Occipital lobe (tissue), 2 donors: ENCODE data around the gene PHOX2A. TPM values are rescaled to one million over a fixed set of nuclear protein-coding genes. Genes with fewer than 3 reads are reported as not detected.
"Not testable (repeated sequence)": the region's sequence is repeated elsewhere in the genome, so short reads cannot be mapped to it uniquely, and the experiment has no call there.

Source experiments
- DNase-seq: peaks from one replicate; lab custom pipeline; 2025; lab: John Stamatoyannopoulos, UW
- total RNA-seq: library from RNA; depleted of rRNA; stranded (reverse); fragments of >200 nt; gene quantifications from one replicate; pipeline ENCODE4 v1.2.3, GENCODE V29; 2014

The PHOX2A gene
- total RNA-seq, 1 donor from 2014 or later: not detected

DNA sequence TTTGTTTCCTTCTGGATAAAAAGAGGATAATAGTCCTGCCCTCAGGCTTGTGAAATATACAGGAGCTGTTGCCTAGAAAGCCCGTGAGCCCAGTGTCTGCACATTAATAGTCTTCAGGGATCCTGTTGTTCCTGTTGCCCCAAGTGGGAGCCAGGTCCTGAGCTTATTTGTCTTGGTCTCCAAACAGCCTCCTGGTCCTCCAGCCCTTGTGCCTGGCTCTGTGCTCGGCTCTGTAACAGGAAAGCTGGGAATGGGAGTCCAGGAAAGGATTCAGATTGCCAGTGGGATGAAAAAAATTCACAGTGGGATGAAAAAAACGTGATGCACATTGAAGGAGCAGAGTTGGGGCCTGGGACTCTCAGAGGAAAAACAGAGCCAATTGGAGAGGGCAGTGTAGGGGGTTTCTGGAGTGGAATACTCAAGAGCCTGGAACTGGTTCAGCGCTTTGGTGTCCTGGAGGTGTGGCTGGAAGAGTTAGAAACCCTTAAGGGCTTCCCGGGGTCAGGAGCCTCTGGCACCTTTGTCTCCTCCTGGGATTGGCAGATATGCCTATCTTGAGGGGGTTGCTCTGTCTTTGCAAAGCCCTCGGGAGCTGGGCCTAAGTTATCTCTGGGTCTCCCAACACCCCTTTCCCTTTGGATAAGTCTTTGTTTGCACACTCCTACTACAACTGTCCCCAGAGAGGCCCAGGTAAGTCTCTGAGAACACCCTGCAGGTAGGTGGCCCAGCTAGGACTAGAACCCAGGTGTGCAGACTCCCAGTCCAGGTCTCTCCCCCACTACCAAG is 21.7 kb downstream of the PHOX2A start:
- no peak for DNase-seq

DNA sequence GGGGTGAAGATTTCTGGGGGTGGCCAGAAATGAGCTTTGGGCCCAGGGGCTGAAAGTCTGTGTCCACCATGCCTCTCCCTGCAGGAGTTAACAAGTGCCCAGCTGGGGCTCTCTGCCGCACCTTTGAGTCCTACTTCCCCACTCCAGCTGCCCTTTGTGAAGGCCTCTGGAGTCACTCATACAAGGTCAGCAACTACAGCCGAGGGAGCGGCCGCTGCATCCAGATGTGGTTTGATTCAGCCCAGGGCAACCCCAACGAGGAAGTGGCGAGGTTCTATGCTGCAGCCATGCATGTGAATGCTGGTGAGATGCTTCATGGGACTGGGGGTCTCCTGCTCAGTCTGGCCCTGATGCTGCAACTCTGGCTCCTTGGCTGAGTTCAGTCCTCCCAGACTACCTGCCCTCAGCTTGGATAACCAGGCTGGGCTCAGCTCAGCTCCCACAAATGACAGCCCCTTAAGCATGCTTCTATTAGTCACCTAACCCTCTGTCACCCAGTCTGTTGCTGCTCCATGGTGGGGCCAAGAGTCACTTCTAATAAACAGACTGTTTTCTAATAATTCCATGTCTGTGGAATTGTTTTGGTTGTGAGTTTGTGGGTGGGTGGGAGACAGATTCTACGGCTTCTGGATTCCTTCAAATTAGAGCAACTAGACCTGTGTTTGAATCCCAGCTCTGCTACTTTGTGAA is 22.4 kb downstream of the PHOX2A start:
- DNase-seq: no peak

DNA sequence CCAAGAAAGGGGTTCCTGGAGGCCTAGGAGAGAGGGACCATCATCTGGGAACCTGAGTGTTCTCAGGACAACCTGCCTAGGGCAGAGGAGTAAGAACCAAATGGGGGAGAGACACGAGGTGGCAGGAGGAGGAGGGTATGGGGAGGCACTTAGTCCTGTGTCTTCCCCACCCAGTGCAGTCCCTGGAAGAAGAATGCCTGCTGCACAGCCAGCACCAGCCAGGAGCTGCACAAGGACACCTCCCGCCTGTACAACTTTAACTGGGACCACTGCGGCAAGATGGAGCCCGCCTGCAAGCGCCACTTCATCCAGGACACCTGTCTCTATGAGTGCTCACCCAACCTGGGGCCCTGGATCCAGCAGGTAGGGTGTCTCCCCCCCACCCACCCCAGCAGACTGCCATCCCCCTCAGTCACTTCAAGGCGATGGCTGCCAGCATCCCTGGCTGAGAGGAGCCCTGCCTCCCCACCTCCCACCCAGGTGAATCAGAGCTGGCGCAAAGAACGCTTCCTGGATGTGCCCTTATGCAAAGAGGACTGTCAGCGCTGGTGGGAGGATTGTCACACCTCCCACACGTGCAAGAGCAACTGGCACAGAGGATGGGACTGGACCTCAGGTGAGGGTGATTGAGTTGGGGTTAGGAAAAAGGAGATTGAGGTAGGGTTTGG is 23.1 kb downstream of the PHOX2A start:
- DNase-seq: no peak

DNA sequence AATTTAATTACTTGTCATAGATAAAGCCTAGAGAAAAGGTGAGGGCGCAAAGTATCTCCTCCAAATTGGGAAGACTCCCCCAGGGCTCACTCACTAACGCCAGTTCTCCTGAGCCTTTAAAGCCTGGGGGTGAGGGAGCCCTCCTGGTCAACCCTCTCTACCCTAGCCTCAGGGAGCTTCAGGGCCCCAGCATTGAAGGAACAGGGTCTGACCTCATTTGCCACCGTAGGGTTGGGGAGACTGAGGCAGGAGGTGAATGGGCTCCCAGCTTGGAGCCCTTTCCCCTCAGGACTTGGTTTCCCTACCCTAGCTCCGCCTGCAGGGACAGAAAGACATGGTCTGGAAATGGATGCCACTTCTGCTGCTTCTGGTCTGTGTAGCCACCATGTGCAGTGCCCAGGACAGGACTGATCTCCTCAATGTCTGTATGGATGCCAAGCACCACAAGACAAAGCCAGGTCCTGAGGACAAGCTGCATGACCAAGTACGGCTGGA is 25.7 kb downstream of the PHOX2A start:
- DNase-seq: no peak

DNA sequence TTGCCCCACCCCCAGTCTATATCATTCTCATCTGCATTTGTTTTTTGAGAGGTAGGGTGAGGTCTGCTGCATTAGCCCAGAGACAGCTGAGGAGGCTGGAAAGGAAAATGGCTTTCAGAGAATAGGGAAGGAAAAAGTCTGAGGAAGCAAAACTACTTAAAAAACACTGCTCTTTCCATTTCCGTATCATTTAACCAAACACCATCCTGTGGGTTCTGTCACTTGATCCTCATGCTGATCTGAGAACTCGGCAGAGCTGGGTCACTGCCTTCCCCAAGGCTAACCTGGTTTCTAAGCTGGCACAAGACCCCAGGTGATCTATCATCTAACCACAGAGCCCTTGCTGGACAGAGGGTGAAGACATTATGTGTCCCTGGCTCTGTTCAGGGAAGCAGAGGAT is 26.1 kb downstream of the PHOX2A start:
- no peak for DNase-seq

DNA sequence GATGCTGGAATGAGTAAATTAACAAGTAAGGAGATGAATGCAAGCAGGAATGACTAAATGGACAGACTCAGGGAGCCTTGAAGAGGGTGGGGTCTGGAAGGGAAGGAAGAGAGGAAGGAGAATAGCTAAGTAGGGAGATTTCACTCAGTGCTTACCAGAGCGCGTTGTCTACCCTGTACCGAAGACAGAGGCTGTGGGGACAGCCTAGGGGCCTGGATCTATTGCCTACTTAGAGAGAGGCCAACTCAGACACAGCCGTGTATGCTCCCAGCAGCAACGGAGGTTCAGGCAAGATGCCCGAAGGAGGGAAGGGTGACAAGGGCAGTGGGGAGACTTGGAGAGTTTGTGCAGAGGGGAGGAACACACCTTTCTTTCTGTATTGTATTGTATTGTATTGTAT is 27.3 kb downstream of the PHOX2A start, which contains the start of gene FOLR2:
Gene FOLR2 (plus strand): TSS at position 157 of the 400 bp plus-strand sequence. CDS start 1,791 bp downstream, outside the sequence.
- DNase-seq: no peak

DNA sequence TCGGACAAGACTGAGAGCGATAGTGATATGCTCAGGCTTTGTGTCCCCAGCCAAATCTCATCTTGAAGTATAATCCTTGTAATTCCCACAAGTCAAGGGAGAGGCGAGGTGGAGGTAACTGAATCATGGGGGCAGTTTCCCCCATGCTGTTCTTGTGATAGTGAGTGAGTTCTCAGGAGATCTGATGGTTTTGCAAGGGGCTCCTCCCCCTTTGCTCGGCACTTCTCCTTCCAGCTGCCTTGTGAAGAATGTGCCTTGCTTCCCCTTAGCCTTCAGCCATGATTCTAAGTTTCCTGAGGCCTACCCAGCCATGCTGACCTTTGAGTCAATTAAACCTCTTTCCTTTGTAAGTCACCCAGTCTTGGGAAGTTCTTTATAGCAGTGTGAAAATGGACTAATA is 34.9 kb downstream of the PHOX2A start:
- no peak for DNase-seq

DNA sequence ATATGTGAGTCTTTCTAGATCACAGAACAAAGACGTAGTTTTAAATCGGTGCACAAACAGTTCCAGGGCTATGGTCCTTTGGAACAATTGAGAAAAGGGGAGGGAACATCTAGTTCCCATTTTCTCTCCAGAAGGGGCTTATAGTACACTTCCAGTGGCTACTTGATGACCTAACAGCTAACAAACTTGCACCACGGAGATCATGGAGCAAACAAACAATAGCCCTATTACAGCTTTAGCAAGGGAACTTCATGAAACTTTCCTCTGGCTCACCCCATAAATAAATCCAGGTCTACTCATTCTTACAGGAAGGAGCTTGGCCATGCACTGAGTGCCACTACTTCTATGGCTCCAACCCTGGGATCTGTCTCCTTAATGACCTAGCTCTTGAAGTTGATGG is 35.7 kb downstream of the PHOX2A start:
- DNase-seq: no peak

DNA sequence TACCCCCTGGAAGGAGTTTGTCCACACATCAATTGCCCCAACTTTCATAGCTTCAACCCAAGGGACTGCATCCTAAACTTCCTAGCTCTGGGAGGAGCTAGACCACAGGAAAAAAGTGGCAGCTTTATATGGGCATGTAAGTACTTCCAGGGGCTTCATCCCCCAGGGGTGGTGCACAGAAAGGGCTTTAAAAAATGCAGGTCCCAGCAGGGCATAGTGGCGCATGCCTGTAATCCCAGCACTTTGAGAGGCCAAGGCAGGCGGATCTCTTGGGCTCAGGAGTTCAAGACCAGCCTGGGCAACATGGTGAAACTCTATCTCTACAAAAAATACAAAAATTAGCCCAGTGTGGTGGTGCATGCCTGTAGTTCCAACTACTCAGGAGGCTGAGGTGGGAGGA is 37.2 kb downstream of the PHOX2A start:
- not testable (repeated sequence) for DNase-seq

DNA sequence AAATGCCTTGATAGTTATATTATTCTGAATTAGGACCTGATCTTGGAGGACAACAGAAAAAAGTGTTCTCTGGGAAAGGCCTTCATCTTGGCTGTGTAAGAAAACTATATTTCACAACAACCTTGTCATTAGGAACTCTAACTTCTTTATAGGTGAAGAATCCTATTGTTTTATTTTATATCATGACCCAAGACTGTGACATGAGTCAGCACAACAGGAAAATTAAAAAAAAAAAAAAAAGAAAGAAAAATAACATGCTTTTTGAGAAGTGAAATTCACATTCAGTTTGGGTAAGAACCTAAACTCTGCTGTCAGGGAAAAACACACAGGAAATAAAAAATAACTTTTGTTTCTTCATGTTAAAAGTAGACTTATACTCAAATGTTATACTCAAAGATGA is 39.1 kb downstream of the PHOX2A start:
- DNase-seq: no peak

DNA sequence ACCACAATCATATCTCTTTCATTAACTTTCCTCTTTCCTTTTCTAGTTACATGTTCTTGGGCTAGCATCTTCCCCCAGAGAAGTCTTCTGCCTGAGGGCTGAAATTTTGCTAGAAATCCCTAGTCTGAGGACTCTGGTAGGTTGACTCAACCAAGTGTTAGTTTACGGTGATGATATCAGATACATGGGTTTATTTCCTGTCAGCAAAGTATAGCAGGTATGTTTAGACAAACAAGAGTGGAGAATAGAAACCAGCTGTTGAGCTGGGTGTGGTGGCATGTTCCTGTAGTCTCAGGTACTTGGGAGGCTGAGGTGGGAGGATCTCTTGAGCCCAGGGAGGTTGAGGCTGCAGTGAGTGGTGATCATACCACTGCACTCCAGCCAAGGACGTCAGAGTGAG is 40.8 kb downstream of the PHOX2A start:
- DNase-seq: no peak

DNA sequence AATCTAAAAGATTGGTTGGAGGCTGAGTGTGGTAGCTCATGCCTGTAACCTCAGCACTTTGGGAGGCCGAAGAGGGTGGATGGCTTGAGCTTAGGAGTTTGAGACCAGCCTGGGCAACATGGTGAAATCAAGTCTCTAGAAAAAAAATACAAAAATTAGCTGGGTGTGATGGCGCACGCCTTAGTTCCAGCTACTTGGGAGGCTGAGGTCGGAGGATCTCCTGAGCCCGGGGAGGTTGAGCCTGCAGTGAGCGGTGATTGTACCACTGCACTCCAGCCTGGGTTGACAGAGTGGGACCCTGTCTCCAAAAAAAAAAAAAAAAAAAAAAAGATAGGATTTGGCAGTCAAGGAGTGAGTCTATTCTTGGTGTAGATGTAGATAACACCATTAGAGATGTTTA is 41.4 kb downstream of the PHOX2A start:
- no peak for DNase-seq

DNA sequence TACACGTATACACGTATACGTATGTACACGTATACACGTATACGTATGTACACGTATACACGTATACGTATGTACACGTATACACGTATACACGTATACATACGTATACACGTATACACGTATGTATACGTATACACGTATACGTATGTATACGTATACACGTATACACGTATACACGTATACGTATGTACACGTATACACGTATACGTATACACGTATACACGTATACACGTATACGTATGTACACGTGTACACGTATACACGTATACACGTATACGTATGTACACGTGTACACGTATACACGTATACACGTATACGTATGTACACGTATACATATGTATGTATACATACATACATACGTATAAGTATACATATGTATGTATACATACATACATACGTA is 42.5 kb downstream of the PHOX2A start:
- DNase-seq: not testable (repeated sequence)

DNA sequence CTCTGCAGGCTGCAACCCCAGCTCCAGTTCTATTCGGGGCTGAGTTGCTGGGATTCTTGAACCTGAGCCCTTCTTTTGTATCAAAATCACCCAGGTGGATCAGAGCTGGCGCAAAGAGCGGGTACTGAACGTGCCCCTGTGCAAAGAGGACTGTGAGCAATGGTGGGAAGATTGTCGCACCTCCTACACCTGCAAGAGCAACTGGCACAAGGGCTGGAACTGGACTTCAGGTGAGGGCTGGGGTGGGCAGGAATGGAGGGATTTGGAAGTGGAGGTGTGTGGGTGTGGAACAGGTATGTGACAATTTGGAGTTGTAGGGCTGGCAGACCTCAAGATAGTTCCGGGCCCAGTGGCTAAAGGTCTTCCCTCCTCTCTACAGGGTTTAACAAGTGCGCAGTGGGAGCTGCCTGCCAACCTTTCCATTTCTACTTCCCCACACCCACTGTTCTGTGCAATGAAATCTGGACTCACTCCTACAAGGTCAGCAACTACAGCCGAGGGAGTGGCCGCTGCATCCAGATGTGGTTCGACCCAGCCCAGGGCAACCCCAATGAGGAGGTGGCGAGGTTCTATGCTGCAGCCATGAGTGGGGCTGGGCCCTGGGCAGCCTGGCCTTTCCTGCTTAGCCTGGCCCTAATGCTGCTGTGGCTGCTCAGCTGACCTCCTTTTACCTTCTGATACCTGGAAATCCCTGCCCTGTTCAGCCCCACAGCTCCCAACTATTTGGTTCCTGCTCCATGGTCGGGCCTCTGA is 48.3 kb downstream of the PHOX2A start:
- no peak for DNase-seq

DNA sequence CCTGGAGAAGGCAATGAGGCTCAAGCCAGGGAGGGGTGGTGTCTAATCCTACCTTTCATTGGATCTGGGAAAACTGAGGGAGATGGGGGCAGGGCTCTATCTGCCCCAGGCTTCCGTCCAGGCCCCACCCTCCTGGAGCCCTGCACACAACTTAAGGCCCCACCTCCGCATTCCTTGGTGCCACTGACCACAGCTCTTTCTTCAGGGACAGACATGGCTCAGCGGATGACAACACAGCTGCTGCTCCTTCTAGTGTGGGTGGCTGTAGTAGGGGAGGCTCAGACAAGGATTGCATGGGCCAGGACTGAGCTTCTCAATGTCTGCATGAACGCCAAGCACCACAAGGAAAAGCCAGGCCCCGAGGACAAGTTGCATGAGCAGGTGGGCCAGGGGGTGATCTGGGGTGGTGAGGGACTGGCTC is 52.0 kb downstream of the PHOX2A start, which contains the start of gene FOLR1:
Gene FOLR1 (plus strand): TSS at position 180 of the 421 bp plus-strand sequence. CDS start 34 bp downstream, at position 214.
- DNase-seq: no peak

DNA sequence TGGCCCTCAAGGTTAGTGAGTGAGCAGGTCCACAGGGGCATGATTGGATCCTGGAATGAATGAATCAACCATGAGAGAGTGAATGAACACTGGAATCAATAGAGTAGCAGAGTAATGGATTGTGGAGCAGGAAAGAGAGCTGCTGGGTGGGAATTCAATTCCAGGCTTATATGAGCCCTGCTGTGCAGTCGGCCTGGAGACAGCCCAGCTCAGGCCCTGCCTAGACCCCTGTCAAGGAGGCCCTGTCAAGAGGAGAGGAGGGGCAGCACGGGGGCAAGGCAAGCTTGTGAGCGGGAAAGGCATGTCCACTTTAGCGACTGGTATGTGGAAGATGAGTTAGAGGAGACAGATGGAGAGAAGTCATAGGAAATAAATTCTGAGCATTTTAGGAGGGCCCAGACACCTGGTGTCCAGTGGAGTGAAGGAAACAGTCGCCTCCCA is 53.3 kb downstream of the PHOX2A start:
- no peak for DNase-seq

DNA sequence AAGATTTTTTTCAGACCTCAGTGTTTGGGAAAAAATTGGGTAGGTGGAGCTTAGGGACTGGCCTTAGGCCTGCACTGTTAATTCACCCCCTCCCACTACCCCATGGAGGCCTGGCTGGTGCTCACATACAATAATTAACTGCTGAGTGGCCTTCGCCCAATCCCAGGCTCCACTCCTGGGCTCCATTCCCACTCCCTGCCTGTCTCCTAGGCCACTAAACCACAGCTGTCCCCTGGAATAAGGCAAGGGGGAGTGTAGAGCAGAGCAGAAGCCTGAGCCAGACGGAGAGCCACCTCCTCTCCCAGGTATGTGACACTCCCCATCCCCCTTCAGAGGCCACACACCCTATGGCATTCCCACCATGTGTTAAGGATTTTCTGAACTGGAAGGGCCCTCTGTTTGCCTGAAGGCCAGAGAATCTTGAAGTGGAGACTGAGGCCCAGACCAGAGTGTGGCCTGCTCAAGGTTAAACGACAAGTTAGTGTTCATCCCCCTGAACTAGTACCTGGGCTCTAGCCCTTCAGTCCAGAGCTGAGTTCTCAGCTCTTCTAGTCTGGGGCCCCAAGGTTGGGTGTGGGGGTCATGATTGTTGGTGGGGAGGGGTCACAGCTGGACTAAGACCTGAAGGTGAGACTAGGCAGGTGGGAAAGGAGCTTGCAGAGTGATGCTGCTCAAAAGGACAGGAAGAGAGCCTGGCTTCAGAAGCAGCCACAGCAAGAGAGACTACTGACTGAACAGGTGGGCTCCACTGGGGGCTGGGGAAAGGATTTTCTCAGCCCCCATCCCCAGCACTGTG is 54.3 kb downstream of the PHOX2A start:
- no peak for DNase-seq
